Prostate gland (tissue), 2 donors: ENCODE measurements around the gene SRR. TPM values are rescaled to one million over a fixed set of nuclear protein-coding genes. Genes with fewer than 3 reads are reported as not detected.

ENCODE experiments used
- DNase-seq: peaks from one replicate; pipeline ENCODE4 v3.0.0-alpha.2; 2019; ENCODE audit warnings: low spot score
- H3K27ac ChIP-seq, 2 donors: fragments of 200-600 bp; sonication (generic); 2 replicates each; pipeline ENCODE4 v1.5.1; 2017 to 2019
- H3K27me3 ChIP-seq: fragments of 200-600 bp; sonication (generic); replicated peaks from 2 replicates; pipeline ENCODE4 v1.5.1; 2019; ENCODE audit not compliant: insufficient read depth
- H3K36me3 ChIP-seq, 2 donors: fragments of 200-600 bp; sonication (generic); 1 replicate in 1 of 2; 2 replicates in 1 of 2; pipeline versions ENCODE4 v1.5.1 to v1.8.1; 2017 to 2019
- H3K4me1 ChIP-seq: fragments of 200-600 bp; sonication (generic); replicated peaks from 2 replicates; pipeline ENCODE4 v1.5.1; 2019
- H3K4me3 ChIP-seq, 2 donors: fragments of 200-600 bp; sonication (generic); 2 replicates each; pipeline ENCODE4 v1.5.1; 2017 to 2019
- H3K9me3 ChIP-seq: fragments of 200-600 bp; sonication (generic); 2 replicates; pipeline ENCODE4 v1.5.1; 2017
- POLR2A ChIP-seq: fragments of 450-650 bp; IDR thresholded peaks from one replicate; pipeline ENCODE4 v1.6.1; 2016; ENCODE audit warnings: antibody characterized with exemption, mild to moderate bottlenecking
- POLR2AphosphoS5 ChIP-seq: sonication (generic); formaldehyde crosslinking; IDR thresholded peaks from one replicate; pipeline ENCODE4 v1.6.1; 2017; ENCODE audit warnings: antibody characterized with exemption
- WGBS: methylation state at CpG from one replicate; pipeline ENCODE4 v1.1.5; 2018; 5-methylcytosine and 5-hydroxymethylcytosine counted together
- intact Hi-C: fragments of 100-400 bp; cut with DNase I; formaldehyde crosslinking; loops from one replicate; pipeline ENCODE4 v1.14.2; 2022
- total RNA-seq, 2 donors: library from RNA; depleted of rRNA; stranded (reverse); fragments of >200 nt; gene quantifications; one replicate each; pipeline ENCODE4 v1.1.0, GENCODE V29; 2016
- TF ChIP-seq, protein P1 (sequence below), 4 experiments: fragments of 200-600 bp in 2 of 4; fragments of 450-650 bp in 2 of 4; sonication (generic) in 2 of 4; IDR thresholded peaks; 1 replicate in 3 of 4; 2 replicates in 1 of 4; pipeline ENCODE4 v1.5.1; 2016 to 2019; ENCODE audit warnings: antibody characterized with exemption in 4 of 4, mild to moderate bottlenecking in 2 of 4, moderate library complexity in 2 of 4

SRR gene
- total RNA-seq, 2 donors from 2014 or later, result 10.8 to 27.5 TPM

DNA sequence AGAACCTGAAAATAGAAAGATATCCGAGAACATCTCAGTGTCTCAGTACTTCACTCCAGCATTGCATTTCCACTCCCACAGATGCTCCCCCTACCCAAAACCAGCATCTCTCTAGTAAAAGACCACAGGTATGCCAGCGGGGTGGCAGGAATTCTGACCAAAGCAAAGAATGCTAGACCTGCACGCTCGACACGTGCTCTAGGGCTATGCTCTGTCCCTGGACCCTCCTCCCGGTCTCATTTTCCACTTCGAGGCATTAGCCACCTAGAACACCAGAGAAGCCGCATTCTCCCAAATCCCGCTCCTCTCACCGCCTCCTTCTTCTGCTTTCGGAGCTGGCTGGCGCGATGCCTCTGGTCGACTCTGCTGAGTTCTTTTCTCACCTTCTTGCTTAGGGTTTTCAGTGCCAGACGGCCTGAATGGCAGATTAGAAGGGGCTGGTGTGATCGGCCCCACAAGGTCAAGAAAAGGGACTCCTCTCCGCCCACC lies 32.0 kb downstream of the SRR start:
- Histone ChIP-seq H3K4me1 (no peaks in the 10 kb centered on the region), H3K27ac (peak overlapping the region; percentile 84 to 97), H3K4me3 (peak overlapping the region; percentile 71 to 89), H3K36me3 (peaks cover 1 to 17% of the 10 kb centered on the region in 2 donors), H3K27me3 (no peaks in the 10 kb centered on the region), H3K9me3 (no peaks in the 10 kb centered on the region)
- 1% methylated on average over 17 of the region's 17 CpGs for WGBS
- TF ChIP-seq, protein P1, sequence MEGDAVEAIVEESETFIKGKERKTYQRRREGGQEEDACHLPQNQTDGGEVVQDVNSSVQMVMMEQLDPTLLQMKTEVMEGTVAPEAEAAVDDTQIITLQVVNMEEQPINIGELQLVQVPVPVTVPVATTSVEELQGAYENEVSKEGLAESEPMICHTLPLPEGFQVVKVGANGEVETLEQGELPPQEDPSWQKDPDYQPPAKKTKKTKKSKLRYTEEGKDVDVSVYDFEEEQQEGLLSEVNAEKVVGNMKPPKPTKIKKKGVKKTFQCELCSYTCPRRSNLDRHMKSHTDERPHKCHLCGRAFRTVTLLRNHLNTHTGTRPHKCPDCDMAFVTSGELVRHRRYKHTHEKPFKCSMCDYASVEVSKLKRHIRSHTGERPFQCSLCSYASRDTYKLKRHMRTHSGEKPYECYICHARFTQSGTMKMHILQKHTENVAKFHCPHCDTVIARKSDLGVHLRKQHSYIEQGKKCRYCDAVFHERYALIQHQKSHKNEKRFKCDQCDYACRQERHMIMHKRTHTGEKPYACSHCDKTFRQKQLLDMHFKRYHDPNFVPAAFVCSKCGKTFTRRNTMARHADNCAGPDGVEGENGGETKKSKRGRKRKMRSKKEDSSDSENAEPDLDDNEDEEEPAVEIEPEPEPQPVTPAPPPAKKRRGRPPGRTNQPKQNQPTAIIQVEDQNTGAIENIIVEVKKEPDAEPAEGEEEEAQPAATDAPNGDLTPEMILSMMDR (IDR thresholded peaks at IDR 0.05), result no peak
- no peak for TF ChIP-seq POLR2A
- TF ChIP-seq POLR2AphosphoS5, result no peak
- DNase-seq, result no peak
- intact Hi-C loops, result loop anchor here (2.0 kb wide), 1 partner anchor 281 kb away; the partner anchor contains the start of gene HIC1

DNA sequence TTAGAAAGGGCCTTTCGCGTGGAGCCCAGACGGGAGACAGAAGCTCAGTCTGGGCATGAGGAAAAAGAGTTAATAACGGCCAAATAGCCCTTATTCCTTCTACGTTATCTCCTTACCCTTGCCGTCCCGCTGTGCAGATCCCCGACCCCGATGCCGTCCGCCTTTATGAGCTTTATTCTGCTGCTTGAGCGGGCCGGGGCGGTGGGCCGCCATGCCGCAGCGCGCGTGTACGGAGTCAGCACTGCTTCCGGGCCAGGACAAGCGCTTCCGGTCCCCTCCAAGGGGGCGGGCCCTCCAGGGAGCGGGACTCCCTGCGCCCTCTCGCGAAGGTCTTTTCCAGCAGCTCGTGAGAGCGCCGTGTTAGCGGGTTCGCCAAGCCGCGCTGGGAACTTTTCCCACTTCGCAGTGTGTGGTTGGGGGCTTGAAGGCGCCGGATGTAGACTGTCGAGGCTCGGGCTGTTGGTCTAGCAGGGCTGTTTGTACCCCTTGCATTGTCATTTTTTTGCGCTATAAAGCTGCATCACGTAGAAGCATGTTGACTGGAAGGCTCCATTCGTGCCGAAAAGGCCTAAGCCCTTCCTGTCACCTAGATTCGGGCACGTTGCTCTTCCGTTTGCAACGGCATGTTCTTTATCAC lies 32.6 kb downstream of the SRR start, which contains the start of gene TSR1:
Gene TSR1 (minus strand): TSS at position 243 of the 637 bp plus-strand sequence. CDS start 30 bp downstream, at position 213.
- Histone ChIP-seq H3K27ac (peak within 1 kb of the TSS; percentile 84 to 97), H3K4me3 (peak within 1 kb of the TSS; percentile 71 to 89), H3K27me3 (no peaks in the 10 kb centered on the region), H3K9me3 (no peaks in the 10 kb centered on the region), H3K4me1 (no peaks in the 10 kb centered on the region), H3K36me3 (peaks cover 0 to 12% of the 10 kb centered on the region in 2 donors)
- peak; percentile 95 for TF ChIP-seq POLR2AphosphoS5
- peak; percentile 86 for TF ChIP-seq POLR2A
- TF ChIP-seq, protein P1 (IDR thresholded peaks at IDR 0.05), result peak; percentile 14 to 66 (median 39)
- intact Hi-C loops, result loop anchor here (2.0 kb wide), 1 partner anchor 282 kb away; the partner anchor contains the start of gene HIC1
- DNase-seq, result peak; percentile 89
- under 1% methylated on average over 46 of the region's 48 CpGs for WGBS

DNA sequence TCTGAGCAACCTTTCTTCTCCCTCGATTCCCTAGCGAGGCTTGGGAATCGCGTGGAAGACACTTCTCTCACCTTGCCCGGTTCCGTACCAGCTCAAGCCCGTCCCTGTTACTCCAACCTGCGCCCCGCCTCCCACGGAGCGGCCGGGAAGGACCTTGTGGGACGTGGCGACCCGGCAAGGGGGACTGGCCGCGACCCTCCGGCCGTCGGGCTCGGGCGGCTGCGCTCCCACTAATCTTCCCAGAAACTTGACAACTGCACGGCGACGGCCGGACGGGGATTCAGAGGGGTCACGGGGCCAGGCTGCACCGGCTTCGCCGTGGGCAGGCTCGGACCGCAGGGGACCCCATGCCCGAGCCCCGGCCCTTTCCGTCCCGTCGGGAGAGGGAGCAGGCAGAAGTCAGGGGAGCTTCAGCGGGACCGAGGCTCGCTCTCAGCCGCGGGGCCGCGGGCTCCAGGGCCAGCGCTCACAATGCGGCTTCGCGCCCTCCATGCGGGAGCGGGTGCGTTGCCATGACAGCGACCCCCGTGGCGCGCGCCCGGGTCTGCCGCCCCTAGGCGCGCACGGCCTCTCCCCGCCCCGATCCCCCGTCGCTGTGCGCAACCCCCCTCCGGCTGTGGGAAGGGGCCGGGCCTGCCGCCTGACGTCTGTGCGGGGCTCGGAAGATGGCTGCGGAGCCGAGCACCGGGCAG lies 33.2 kb downstream of the SRR start, which contains the start of gene SGSM2:
Gene SGSM2 (plus strand): TSS at position 650 of the 692 bp plus-strand sequence. CDS start 188 bp downstream, outside the sequence.
- H3K27me3 ChIP-seq, result no peaks in the 10 kb centered on the region
- peaks cover 0 to 12% of the 10 kb centered on the region in 2 donors for H3K36me3 ChIP-seq
- intact Hi-C loops, result loop anchor here (2.0 kb wide), 1 partner anchor 282 kb away; the partner anchor contains the start of gene HIC1
- no peak for TF ChIP-seq POLR2A
- TF ChIP-seq, protein P1 (IDR thresholded peaks at IDR 0.05), result no peak
- TF ChIP-seq POLR2AphosphoS5, result no peak
- H3K9me3 ChIP-seq, result no peaks in the 10 kb centered on the region
- under 1% methylated on average over 39 of the region's 77 CpGs for WGBS
- peak; percentile 55 for DNase-seq
- peak within 1 kb of the TSS; percentile 84 to 97 for H3K27ac ChIP-seq
- no peaks in the 10 kb centered on the region for H3K4me1 ChIP-seq
- H3K4me3 ChIP-seq, result peak within 1 kb of the TSS; percentile 71 to 89

DNA sequence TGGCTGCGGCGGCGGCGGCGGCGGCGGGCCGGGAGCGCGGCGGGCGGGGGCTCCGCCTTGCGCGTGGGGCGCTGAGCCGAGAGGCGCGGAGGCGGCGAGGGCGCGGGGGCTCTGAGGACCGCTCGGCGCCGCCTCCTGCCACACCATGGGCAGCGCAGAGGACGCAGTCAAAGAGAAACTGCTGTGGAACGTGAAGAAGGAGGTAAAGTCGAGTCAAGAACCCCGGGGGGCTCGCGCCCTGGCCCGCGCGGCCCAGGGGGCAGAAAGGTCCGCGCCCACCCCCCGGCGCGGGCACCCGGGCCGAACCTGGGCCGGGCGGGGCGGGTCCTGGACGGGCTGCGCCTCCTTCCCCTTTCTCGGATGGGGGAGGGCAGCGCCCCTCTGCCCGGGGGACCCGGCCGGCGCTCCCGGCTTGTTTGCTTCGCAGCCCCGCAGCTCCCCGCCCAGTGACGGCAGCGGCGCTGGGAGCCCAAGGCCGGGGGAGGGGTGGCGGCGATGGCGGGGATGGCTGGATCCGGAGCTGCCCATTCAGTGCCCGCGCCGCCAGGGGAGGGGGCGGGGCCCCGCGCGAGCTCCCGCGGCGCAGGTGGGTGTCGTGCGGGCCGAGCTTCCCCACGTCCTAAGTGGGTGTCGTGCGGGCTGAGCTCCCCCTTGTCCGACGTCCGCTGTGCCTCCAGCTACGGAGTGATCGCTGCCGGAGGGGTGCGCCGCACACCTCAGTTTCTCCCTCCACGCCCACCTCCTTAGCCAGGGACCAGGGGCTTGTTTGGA lies 34.0 kb downstream of the SRR start:
- peak overlapping the region; percentile 71 to 89 for H3K4me3 ChIP-seq
- peak overlapping the region; percentile 84 to 97 for H3K27ac ChIP-seq
- TF ChIP-seq POLR2A (peak; percentile 53), POLR2AphosphoS5 (no peak)
- TF ChIP-seq, protein P1 (IDR thresholded peaks at IDR 0.05), result peak in 1 of 4 experiments; percentile 33
- H3K4me1 ChIP-seq, result no peaks in the 10 kb centered on the region
- under 1% methylated on average over 71 of the region's 92 CpGs for WGBS
- peaks cover 0 to 11% of the 10 kb centered on the region in 2 donors for H3K36me3 ChIP-seq
- H3K27me3 ChIP-seq, result no peaks in the 10 kb centered on the region
- intact Hi-C loops, result loop anchor here (2.0 kb wide), 1 partner anchor 283 kb away; the partner anchor contains the start of gene HIC1
- peak; percentile 68 for DNase-seq
- no peaks in the 10 kb centered on the region for H3K9me3 ChIP-seq
